Activated CD4-positive, alpha-beta T cell treated with anti-CD3 and anti-CD28 coated beads, Interleukin-10, Interleukin-2, amounts not matched to agents 100 ng/mL and 50 ng/mL, durations not matched to agents 16 hours and 8 hours (primary cell): ENCODE measurements around the gene GNL2.

Source experiments
- DNase-seq: peaks from one replicate; pipeline ENCODE4 v3.0.0-alpha.2; 2020

Gene GNL2

GRCh38 chr1:37595440-37596181 is at the start of gene GNL2:
TSS of gene GNL2 (minus strand) at chr1:37595937. CDS start at chr1:37595822, 115 bp downstream.
- DNase-seq, result peak; percentile 98

GRCh38 chr1:37641059-37641458 is 45.3 kb upstream of the GNL2 start:
- no peak for DNase-seq

- no peak for DNase-seq
Observed at GRCh38 chr1:37636435-37636834, 40.7 kb upstream of the GNL2 start.

GRCh38 chr1:37634992-37635902 is 39.5 kb upstream of the GNL2 start:
- no peak for DNase-seq

- DNase-seq, result no peak
Observed at GRCh38 chr1:37634244-37634991, 38.7 kb upstream of the GNL2 start, which contains the start of gene RSPO1. TSS of gene RSPO1 (minus strand) at chr1:37634892. CDS start at chr1:37629661, 5,231 bp downstream.

GRCh38 chr1:37633938-37634243 is 38.2 kb upstream of the GNL2 start:
- no peak for DNase-seq

- no peak for DNase-seq
Observed at GRCh38 chr1:37633040-37633937, 37.6 kb upstream of the GNL2 start.

- no peak for DNase-seq
Observed at GRCh38 chr1:37631036-37631435, 35.3 kb upstream of the GNL2 start.

- DNase-seq, result no peak
Observed at GRCh38 chr1:37630426-37631028, 34.8 kb upstream of the GNL2 start.

GRCh38 chr1:37629726-37630425 is 34.1 kb upstream of the GNL2 start:
- DNase-seq, result no peak

GRCh38 chr1:37629008-37629407 is 33.3 kb upstream of the GNL2 start:
- DNase-seq, result no peak

- no peak for DNase-seq
Observed at GRCh38 chr1:37628026-37628556, 32.4 kb upstream of the GNL2 start.

GRCh38 chr1:37622131-37622530 is 26.4 kb upstream of the GNL2 start:
- DNase-seq, result no peak

- DNase-seq, result no peak
Observed at GRCh38 chr1:37621326-37621870, 25.7 kb upstream of the GNL2 start.

GRCh38 chr1:37620707-37621106 is 25.0 kb upstream of the GNL2 start:
- no peak for DNase-seq

GRCh38 chr1:37616330-37616729 is 20.6 kb upstream of the GNL2 start:
- no peak for DNase-seq

- DNase-seq, result no peak
Observed at GRCh38 chr1:37614105-37614504, 18.4 kb upstream of the GNL2 start.

- DNase-seq, result no peak
Observed at GRCh38 chr1:37612186-37612585, 16.4 kb upstream of the GNL2 start.

GRCh38 chr1:37609994-37610393 is 14.3 kb upstream of the GNL2 start:
- DNase-seq, result no peak

- DNase-seq, result no peak
Observed at GRCh38 chr1:37609002-37609401, 13.3 kb upstream of the GNL2 start.
